Choroid plexus epithelial cell (primary cell): Measurements from ENCODE around the gene FBN1.

Source experiments
- DNase-seq: peaks from one replicate; pipeline ENCODE4 v3.0.0-alpha.2; 2010; ENCODE audit warnings: low read depth
- H3K4me3 ChIP-seq: 2 replicates; pipeline ENCODE4 v1.5.1; 2011; ENCODE audit warnings: low read depth, mild to moderate bottlenecking, control low read depth, low read length, moderate library complexity
- TF ChIP-seq, protein P1 (sequence below): conservative IDR thresholded peaks from 2 replicates; pipeline ENCODE4 v1.5.1; 2011; ENCODE audit warnings: low read depth, mild to moderate bottlenecking, control low read depth, inconsistent platforms, low read length, moderate library complexity

Gene FBN1

DNA sequence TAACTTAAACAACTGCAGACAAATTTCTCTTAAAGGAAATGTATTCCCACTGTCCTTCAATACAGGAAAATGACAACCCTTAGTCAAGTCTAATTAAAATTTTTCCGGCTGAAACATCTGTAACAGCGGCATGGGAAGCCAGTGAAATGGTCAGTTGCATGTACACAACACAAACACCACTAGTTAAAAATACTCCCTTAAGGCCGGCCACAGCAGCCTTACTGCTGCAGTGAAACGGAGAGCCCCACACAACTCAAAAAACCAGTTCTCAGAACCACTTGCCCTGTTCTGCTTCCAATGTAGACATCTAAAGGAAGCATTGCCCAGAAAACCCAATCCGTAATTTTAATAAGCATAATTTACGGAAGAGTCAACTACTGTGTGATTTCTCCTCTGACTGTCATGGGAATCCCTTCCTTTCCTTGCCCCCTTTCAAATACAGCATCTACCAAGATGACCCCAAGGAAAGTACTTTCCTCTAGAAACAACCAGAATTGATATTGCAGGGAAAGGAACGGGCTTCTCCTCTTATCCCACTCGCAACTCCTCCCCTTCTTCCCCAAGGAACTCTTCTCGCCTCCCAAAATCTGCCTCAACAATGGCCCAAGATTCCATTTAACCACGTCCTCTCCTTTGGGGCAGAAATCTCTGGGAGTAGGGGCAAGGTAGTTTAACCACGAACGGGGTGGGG lies 1.6 kb downstream of the FBN1 start:
- H3K4me3 ChIP-seq: peak overlapping the region; percentile 92
- DNase-seq: no peak

DNA sequence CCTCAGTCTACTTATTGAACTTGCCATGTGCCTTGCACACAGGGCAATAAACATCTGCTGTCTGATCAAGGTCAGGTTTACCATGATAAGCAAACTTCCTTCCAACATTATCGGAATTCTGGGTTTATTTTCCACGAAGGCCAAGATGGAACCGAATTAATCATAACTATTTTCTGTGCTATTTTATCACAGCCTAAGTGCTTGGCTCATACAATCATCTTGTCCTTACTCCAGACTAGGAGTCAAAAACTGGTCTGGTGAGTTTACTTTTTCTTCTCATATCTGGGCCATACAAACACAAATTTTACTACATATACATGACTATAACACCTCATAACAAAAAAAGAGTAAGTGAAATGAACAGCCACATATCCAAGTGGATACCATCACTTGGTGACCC lies 2.3 kb downstream of the FBN1 start:
- TF ChIP-seq, protein P1, sequence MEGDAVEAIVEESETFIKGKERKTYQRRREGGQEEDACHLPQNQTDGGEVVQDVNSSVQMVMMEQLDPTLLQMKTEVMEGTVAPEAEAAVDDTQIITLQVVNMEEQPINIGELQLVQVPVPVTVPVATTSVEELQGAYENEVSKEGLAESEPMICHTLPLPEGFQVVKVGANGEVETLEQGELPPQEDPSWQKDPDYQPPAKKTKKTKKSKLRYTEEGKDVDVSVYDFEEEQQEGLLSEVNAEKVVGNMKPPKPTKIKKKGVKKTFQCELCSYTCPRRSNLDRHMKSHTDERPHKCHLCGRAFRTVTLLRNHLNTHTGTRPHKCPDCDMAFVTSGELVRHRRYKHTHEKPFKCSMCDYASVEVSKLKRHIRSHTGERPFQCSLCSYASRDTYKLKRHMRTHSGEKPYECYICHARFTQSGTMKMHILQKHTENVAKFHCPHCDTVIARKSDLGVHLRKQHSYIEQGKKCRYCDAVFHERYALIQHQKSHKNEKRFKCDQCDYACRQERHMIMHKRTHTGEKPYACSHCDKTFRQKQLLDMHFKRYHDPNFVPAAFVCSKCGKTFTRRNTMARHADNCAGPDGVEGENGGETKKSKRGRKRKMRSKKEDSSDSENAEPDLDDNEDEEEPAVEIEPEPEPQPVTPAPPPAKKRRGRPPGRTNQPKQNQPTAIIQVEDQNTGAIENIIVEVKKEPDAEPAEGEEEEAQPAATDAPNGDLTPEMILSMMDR: no peak
- H3K4me3 ChIP-seq: peak overlapping the region; percentile 92
- no peak for DNase-seq

More for the DNA sequence above, 1.6 kb downstream of the FBN1 start:
- TF ChIP-seq, protein P1: no peak

DNA sequence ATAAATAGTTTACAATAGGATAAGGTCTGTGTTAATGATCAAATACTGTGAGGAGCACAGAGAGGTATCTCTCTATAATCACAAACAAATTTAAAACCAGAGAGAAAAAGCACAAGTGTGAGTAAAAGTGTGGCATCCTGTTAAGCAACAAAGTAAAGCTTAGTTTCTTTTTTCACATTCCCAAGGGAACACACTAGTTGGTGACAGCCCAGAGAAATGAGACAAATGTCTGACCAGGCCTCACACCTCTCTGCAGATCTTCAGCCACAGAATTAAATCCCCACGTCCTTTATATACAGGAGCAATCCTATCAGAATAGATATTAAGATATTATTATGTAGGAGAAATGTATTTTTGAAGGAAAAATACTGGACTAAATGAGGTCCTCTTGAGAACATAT lies 2.7 kb downstream of the FBN1 start:
- DNase-seq: no peak
- TF ChIP-seq, protein P1: no peak
- peak overlapping the region; percentile 92 for H3K4me3 ChIP-seq

DNA sequence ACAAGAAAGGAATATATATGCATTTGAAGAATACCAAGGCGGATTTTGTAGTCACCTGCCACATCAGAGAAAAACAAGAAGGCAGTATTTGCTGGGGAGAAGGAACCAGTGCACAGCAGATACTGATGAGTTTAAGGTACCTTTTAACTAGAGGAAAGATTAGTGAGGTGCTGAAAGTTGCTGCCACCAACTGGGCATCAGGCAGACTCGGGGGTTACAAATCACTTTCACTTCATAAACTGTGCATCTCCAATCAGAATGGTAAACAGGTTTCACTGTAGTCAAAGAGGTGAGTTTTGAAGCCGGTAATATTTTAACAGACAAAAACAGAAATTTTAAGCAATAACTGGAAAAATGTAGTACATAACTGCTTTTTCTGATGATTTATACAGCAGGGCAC lies 4.1 kb downstream of the FBN1 start:
- TF ChIP-seq, protein P1: peak; percentile 69
- peak; percentile 75 for DNase-seq
- peak overlapping the region; percentile 92 for H3K4me3 ChIP-seq

DNA sequence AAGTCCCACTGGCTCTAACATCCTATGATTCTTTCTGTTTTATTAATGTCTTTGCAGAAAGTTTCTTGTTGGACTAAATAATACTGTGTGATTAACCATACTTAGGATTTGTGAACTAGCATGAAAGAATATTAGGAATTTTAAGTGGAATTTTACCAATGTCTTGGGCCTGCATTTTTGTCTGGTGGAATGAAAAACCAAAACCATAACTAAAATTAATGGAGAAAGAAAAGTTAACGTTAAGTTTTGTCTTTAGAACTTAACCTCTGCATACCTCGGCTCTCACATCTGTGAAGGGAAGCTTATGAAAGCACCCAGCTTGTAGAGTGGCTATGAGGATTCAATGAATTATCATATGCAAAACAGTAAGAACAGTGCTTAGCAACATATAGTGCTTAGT lies 6.5 kb downstream of the FBN1 start:
- no peak for DNase-seq
- TF ChIP-seq, protein P1: no peak
- no peak overlapping the region for H3K4me3 ChIP-seq

DNA sequence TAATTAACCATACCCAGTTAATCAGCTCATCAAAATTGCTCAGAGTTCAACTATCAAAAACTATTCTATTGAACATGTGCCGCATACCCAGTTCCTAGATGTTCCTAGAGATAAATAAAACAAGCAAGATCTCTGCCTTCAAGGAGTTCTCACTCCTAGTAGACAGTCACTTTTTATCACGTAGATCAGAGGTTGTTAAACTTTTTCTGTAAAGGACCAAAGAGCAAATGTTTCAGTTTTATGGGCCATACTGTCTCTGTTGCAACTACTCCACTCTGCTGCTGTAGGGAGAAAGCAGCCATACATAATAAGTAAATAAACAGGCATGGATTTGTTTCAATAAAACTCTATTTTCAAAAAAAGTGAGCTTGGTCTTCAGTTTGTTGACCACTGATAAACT lies 7.9 kb downstream of the FBN1 start:
- no peak for DNase-seq
- TF ChIP-seq, protein P1: no peak
- no peak overlapping the region for H3K4me3 ChIP-seq

DNA sequence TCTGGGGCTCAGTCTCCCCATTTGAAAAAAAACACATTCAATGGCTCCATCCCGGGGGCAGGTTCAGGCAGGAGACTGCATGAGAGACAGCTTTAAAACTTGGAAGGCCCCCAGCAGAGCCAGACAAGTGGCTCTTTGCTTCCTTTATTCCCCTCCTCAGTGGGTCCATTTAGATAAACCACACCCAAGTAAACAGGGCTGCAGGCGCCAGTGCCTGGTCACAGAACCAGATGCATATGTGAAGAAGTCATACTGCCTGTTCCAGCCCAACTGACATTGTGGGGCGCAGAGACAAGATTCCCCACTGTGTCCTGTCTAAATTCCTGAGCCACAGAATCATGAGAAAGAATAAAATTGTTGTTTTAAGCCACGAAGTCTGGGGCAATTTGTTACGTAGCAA lies 9.0 kb downstream of the FBN1 start:
- TF ChIP-seq, protein P1: no peak
- DNase-seq: peak; percentile 81
- no peak overlapping the region for H3K4me3 ChIP-seq
